GM18909 (cell line): Measurements from ENCODE around the gene ARHGEF7.
A peak's percentile ranks its signal among the peaks of the same experiment; 100 is the strongest.
"Not testable (repeated sequence)": the region's sequence is repeated elsewhere in the genome, so short reads cannot be mapped to it uniquely, and the experiment has no call there.

Source experiments
- ATAC-seq: cut with Tn5 transposase; IDR thresholded peaks from one replicate; pipeline ENCODE4 v1.9.1; 2021; ENCODE audit warnings: mild to moderate bottlenecking; ENCODE audit not compliant: unreplicated experiment, poor library complexity

ARHGEF7 gene

GRCh38 chr13:111115061-111115964, at the start of gene ARHGEF7:
ARHGEF7 (plus strand) TSS chr13:111115310; CDS start chr13:111115527, 217 bp downstream.
- ATAC-seq = peak; percentile 59

GRCh38 chr13:111065698-111066097, 49.4 kb upstream of the ARHGEF7 start:
- ATAC-seq = no peak

- ATAC-seq = no peak
These were observed 48.6 kb upstream of the ARHGEF7 start for GRCh38 chr13:111066544-111066943.

GRCh38 chr13:111068009-111068350, 47.1 kb upstream of the ARHGEF7 start:
- ATAC-seq = no peak

- not testable (repeated sequence) for ATAC-seq
These were observed 44.0 kb upstream of the ARHGEF7 start for GRCh38 chr13:111071120-111071519.

- ATAC-seq = not testable (repeated sequence)
These were observed 43.6 kb upstream of the ARHGEF7 start for GRCh38 chr13:111071526-111071925.

GRCh38 chr13:111074826-111075225, 40.3 kb upstream of the ARHGEF7 start:
- no peak for ATAC-seq

- no peak for ATAC-seq
These were observed 38.7 kb upstream of the ARHGEF7 start for GRCh38 chr13:111076155-111077013.

GRCh38 chr13:111079375-111079774, 35.7 kb upstream of the ARHGEF7 start:
- ATAC-seq = no peak

GRCh38 chr13:111080642-111081041, 34.5 kb upstream of the ARHGEF7 start:
- no peak for ATAC-seq

GRCh38 chr13:111082240-111082639, 32.9 kb upstream of the ARHGEF7 start:
- no peak for ATAC-seq

GRCh38 chr13:111082769-111083168, 32.3 kb upstream of the ARHGEF7 start:
- ATAC-seq = not testable (repeated sequence)

GRCh38 chr13:111083693-111084092, 31.4 kb upstream of the ARHGEF7 start:
- not testable (repeated sequence) for ATAC-seq

- ATAC-seq = no peak
These were observed 24.9 kb upstream of the ARHGEF7 start for GRCh38 chr13:111090169-111090568.

GRCh38 chr13:111092685-111093084, 22.4 kb upstream of the ARHGEF7 start:
- ATAC-seq = no peak

- ATAC-seq = no peak
These were observed 22.0 kb upstream of the ARHGEF7 start for GRCh38 chr13:111093136-111093535.

- no peak for ATAC-seq
These were observed 21.5 kb upstream of the ARHGEF7 start for GRCh38 chr13:111093634-111094033.

- ATAC-seq = no peak
These were observed 19.9 kb upstream of the ARHGEF7 start for GRCh38 chr13:111095031-111095840.

- no peak for ATAC-seq
These were observed 19.1 kb upstream of the ARHGEF7 start for GRCh38 chr13:111095911-111096501.

GRCh38 chr13:111099290-111099689, 15.8 kb upstream of the ARHGEF7 start:
- ATAC-seq = no peak
